Astrocyte (in vitro differentiated cells and primary cell): ENCODE results near the gene MAPK11.

Experiments
- CTCF ChIP-seq: IDR thresholded peaks from 2 replicates; pipeline ENCODE4 v1.5.1; 2011; ENCODE audit warnings: low read depth, mild to moderate bottlenecking, inconsistent platforms, low read length, moderate library complexity; ENCODE audit not compliant: insufficient read depth
- EZH2 ChIP-seq: IDR thresholded peaks from 2 replicates; pipeline ENCODE4 v1.6.1; 2012; ENCODE audit warnings: mild to moderate bottlenecking, low read length, inconsistent platforms; ENCODE audit not compliant: insufficient read depth

GRCh38 chr22:50313600-50313999 lies 43.4 kb upstream of the MAPK11 start:
- TF ChIP-seq CTCF (no peak), EZH2 (no peak)
